HepG2 (cell line): ENCODE data around the gene PIK3C2B. TPM values are rescaled to one million over a fixed set of nuclear protein-coding genes. Genes with fewer than 3 reads are reported as not detected.

Experiments used
- FOXC1 ChIP-seq: sonication (generic); formaldehyde crosslinking; IDR thresholded peaks from 2 replicates; pipeline ENCODE4 v1.8.0; 2022; ENCODE audit warnings: mild to moderate bottlenecking, missing genetic modification reagents, borderline replicate concordance
- KLF9 ChIP-seq: IDR thresholded peaks from 2 replicates; pipeline ENCODE4 v1.6.1; 2016; ENCODE audit warnings: low read depth
- MEIS2 ChIP-seq: sonication (generic); formaldehyde crosslinking; IDR thresholded peaks from 2 replicates; pipeline ENCODE4 v1.9.0; 2021; ENCODE audit warnings: mild to moderate bottlenecking, missing genetic modification reagents
- NR2F6 ChIP-seq, 2 experiments: IDR thresholded peaks; 2 replicates each; pipeline ENCODE4 v1.6.1; 2016; ENCODE audit warnings: antibody characterized with exemption in 1 of 2, mild to moderate bottlenecking in 1 of 2
- NR3C1 ChIP-seq: sonication (generic); formaldehyde crosslinking; IDR thresholded peaks from 2 replicates; pipeline ENCODE4 v1.4.0; 2020; ENCODE audit warnings: missing genetic modification reagents
- PHF5A ChIP-seq: IDR thresholded peaks from one replicate; pipeline ENCODE4 v1.6.1; 2018; ENCODE audit warnings: low read depth, missing genetic modification reagents; ENCODE audit not compliant: unreplicated experiment
- PHF8 ChIP-seq: sonication (generic); formaldehyde crosslinking; IDR thresholded peaks from 2 replicates; pipeline ENCODE4 v1.5.0; 2020; ENCODE audit warnings: missing genetic modification reagents
- PITX1 ChIP-seq: sonication (generic); formaldehyde crosslinking; IDR thresholded peaks from 2 replicates; pipeline ENCODE4 v1.5.1; 2020; ENCODE audit warnings: mild to moderate bottlenecking, missing genetic modification reagents
- STAT5B ChIP-seq: sonication (generic); formaldehyde crosslinking; IDR thresholded peaks from 2 replicates; pipeline ENCODE4 v1.4.0; 2020; ENCODE audit warnings: missing genetic modification reagents
- ZFP82 ChIP-seq: sonication (generic); formaldehyde crosslinking; IDR thresholded peaks from 2 replicates; pipeline ENCODE4 v1.5.1; 2020; ENCODE audit warnings: mild to moderate bottlenecking, missing genetic modification reagents, borderline replicate concordance
- ZNF160 ChIP-seq: sonication (generic); formaldehyde crosslinking; IDR thresholded peaks from 2 replicates; pipeline ENCODE4 v1.8.0; 2022; ENCODE audit warnings: mild to moderate bottlenecking, inconsistent platforms, missing genetic modification reagents
- ZNF207 ChIP-seq: fragments of 450-650 bp; IDR thresholded peaks from 2 replicates; pipeline ENCODE4 v1.6.1; 2016; ENCODE audit warnings: antibody characterized with exemption, borderline replicate concordance
- ZNF230 ChIP-seq: sonication (generic); formaldehyde crosslinking; IDR thresholded peaks from 2 replicates; pipeline ENCODE4 v1.4.0; 2020; ENCODE audit warnings: mild to moderate bottlenecking, missing genetic modification reagents
- ZNF232 ChIP-seq: sonication (generic); formaldehyde crosslinking; IDR thresholded peaks from 2 replicates; pipeline ENCODE4 v1.4.0; 2020; ENCODE audit warnings: missing genetic modification reagents, borderline replicate concordance
- ZNF235 ChIP-seq: sonication (generic); formaldehyde crosslinking; IDR thresholded peaks from 2 replicates; pipeline ENCODE4 v1.8.1; 2023; ENCODE audit warnings: mild to moderate bottlenecking, missing genetic modification reagents, borderline replicate concordance
- ZNF282 ChIP-seq: fragments of 450-650 bp; IDR thresholded peaks from 2 replicates; pipeline ENCODE4 v1.6.1; 2018; ENCODE audit not compliant: partially characterized antibody
- ZNF296 ChIP-seq: sonication (generic); formaldehyde crosslinking; conservative IDR thresholded peaks from 2 replicates; pipeline ENCODE4 v1.5.0; 2020; ENCODE audit warnings: mild to moderate bottlenecking, missing genetic modification reagents
- ZNF7 ChIP-seq: IDR thresholded peaks from 2 replicates; pipeline ENCODE4 v1.6.1; 2016; ENCODE audit warnings: missing biosample characterization, missing genetic modification reagents
- ZNF709 ChIP-seq: sonication (generic); formaldehyde crosslinking; IDR thresholded peaks from 2 replicates; pipeline ENCODE4 v1.5.0; 2020; ENCODE audit warnings: mild to moderate bottlenecking, missing genetic modification reagents
- polyA plus RNA-seq, 8 experiments: library from polyadenylated mRNA; depleted of rRNA in 3 of 8; stranded (reverse) in 7 of 8; unstranded in 1 of 8; fragments of >200 nt; fragmentation: Illumina TruSeq in 4 of 8; extraction: Trizol in 4 of 8; gene quantifications; 2 replicates each; pipeline versions ENCODE4 v1.2.1 to v1.2.3, GENCODE V29; 2011 to 2016; ENCODE audit warnings: low read depth in 4 of 8, missing spikeins in 1 of 8, mixed read lengths in 1 of 8; ENCODE audit not compliant: insufficient read depth in 1 of 8
- total RNA-seq, 5 experiments: library from RNA; depleted of rRNA; stranded (reverse); fragments of >200 nt; fragmentation: Illumina TruSeq; extraction: Trizol; gene quantifications; 2 replicates each; pipeline ENCODE4 v1.2.3, GENCODE V29; 2016; ENCODE audit warnings: low read depth in 1 of 5
- TF ChIP-seq, protein P1 (sequence below): sonication (generic); formaldehyde crosslinking; IDR thresholded peaks from 2 replicates; pipeline ENCODE4 v1.8.0; 2022; ENCODE audit warnings: low read depth, missing genetic modification reagents
- TF ChIP-seq, protein P2 (sequence below): sonication (generic); formaldehyde crosslinking; IDR thresholded peaks from 2 replicates; pipeline ENCODE4 v1.8.1; 2022; ENCODE audit warnings: mild to moderate bottlenecking, missing genetic modification reagents
- TF ChIP-seq, protein P3 (sequence below): sonication (generic); formaldehyde crosslinking; conservative IDR thresholded peaks from 2 replicates; pipeline ENCODE4 v1.4.0; 2020; ENCODE audit warnings: missing genetic modification reagents
- TF ChIP-seq, protein P4 (sequence below): sonication (generic); formaldehyde crosslinking; IDR thresholded peaks from 2 replicates; pipeline ENCODE4 v1.8.0; 2022; ENCODE audit warnings: missing genetic modification reagents, mild to moderate bottlenecking, inconsistent platforms, borderline replicate concordance

The PIK3C2B gene
- total and polyA plus RNA-seq, 2 of the 13 experiments (the other 11 are each of a cell fraction or from before 2014, with no cell fraction given), result 3.4 to 4.5 TPM

DNA sequence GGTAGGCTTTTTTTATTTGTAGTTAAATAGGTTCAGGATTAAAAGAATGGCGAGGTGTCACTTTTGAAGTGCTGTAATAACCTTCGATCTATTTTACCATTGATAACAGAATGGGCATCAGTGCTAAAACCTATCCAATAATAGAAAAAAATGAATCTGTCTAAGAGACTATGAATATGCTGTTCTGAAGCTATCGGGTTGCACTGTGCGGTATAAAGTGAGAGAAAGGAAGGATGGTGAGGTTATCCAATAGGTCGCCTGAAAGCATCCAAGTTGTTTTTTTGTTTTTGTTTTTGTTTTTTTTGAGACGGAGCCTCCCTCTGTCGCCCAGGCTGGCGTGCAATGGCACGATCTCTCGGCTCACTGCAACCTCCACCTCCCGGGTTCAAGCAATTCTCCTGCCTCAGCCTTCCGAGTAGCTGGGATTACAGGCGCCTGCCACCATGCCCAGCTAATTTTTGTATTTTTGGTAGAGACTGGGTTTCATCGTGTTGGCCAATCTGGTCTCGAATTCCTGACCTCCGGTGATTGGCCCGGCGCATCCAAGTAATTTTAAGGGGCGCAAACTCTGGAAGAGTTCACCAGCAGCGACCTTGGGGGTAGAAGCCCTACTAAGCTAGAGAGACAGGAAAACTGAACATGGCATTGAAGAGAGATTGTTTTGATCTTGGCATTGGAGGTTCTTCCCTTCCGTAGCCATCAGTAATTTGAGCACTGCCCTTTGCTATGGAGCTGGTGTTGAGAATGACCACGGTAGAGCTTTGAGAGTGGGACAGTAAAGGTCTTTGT lies 12.9 kb upstream of the PIK3C2B start (continued):
- TF ChIP-seq, protein P1, sequence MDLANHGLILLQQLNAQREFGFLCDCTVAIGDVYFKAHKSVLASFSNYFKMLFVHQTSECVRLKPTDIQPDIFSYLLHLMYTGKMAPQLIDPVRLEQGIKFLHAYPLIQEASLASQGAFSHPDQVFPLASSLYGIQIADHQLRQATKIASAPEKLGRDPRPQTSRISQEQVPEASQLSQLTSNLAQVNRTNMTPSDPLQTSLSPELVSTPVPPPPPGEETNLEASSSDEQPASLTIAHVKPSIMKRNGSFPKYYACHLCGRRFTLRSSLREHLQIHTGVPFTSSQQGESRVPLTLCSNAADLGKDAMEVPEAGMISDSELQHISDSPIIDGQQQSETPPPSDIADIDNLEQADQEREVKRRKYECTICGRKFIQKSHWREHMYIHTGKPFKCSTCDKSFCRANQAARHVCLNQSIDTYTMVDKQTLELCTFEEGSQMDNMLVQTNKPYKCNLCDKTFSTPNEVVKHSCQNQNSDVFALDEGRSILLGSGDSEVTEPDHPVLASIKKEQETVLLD (CRISPR knock-in tag), result no peak
- TF ChIP-seq NR2F6 (IDR thresholded peaks at IDR 0.05), result no peak
- TF ChIP-seq NR2F6 (CRISPR knock-in tag; IDR thresholded peaks at IDR 0.05), result 0 out of 2 replicates have a peak, but pooled peaks have one; percentile 1
- TF ChIP-seq ZNF235, result no peak
- TF ChIP-seq ZNF296 (CRISPR knock-in tag), result no peak
- TF ChIP-seq, protein P2, sequence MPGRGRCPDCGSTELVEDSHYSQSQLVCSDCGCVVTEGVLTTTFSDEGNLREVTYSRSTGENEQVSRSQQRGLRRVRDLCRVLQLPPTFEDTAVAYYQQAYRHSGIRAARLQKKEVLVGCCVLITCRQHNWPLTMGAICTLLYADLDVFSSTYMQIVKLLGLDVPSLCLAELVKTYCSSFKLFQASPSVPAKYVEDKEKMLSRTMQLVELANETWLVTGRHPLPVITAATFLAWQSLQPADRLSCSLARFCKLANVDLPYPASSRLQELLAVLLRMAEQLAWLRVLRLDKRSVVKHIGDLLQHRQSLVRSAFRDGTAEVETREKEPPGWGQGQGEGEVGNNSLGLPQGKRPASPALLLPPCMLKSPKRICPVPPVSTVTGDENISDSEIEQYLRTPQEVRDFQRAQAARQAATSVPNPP (CRISPR knock-in tag), result no peak
- TF ChIP-seq FOXC1 (CRISPR knock-in tag), result no peak; the same call in 1 of the 2 replicates
- TF ChIP-seq ZNF232 (CRISPR knock-in tag), result no peak
- TF ChIP-seq, protein P3, sequence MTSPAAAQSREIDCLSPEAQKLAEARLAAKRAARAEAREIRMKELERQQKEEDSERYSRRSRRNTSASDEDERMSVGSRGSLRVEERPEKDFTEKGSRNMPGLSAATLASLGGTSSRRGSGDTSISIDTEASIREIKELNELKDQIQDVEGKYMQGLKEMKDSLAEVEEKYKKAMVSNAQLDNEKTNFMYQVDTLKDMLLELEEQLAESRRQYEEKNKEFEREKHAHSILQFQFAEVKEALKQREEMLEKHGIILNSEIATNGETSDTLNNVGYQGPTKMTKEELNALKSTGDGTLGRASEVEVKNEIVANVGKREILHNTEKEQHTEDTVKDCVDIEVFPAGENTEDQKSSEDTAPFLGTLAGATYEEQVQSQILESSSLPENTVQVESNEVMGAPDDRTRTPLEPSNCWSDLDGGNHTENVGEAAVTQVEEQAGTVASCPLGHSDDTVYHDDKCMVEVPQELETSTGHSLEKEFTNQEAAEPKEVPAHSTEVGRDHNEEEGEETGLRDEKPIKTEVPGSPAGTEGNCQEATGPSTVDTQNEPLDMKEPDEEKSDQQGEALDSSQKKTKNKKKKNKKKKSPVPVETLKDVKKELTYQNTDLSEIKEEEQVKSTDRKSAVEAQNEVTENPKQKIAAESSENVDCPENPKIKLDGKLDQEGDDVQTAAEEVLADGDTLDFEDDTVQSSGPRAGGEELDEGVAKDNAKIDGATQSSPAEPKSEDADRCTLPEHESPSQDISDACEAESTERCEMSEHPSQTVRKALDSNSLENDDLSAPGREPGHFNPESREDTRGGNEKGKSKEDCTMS (CRISPR knock-in tag), result no peak
- no peak for TF ChIP-seq ZNF709
- no peak for TF ChIP-seq ZNF230 (CRISPR knock-in tag)
- TF ChIP-seq PHF5A (CRISPR knock-in tag), result peak; percentile 4
- TF ChIP-seq ZNF207, result no peak
- TF ChIP-seq ZNF160 (CRISPR knock-in tag), result no peak
- no peak for TF ChIP-seq ZNF7
- no peak for TF ChIP-seq PITX1
- TF ChIP-seq PHF8 (CRISPR knock-in tag), result peak; percentile 15
- TF ChIP-seq NR3C1 (CRISPR knock-in tag), result no peak
- TF ChIP-seq, protein P4, sequence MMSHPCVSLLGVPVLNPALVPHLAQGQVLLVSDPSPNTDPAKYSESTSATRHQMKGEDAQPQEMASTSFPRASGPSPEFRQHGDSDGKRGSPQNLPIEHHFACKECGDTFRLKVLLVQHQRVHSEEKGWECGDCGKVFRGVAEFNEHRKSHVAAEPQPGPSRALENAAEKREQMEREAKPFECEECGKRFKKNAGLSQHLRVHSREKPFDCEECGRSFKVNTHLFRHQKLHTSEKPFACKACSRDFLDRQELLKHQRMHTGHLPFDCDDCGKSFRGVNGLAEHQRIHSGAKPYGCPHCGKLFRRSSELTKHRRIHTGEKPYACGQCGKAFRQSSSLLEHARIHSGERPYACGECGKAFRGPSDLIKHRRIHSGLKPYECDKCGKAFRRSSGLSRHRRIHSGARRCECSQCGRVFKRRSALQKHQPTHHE (CRISPR knock-in tag), result 0 out of 2 replicates have a peak, but pooled peaks have one; percentile 23
- TF ChIP-seq ZFP82 (CRISPR knock-in tag), result no peak
- no peak for TF ChIP-seq KLF9 (CRISPR knock-in tag)
- TF ChIP-seq MEIS2, result no peak
- TF ChIP-seq ZNF282, result no peak
- TF ChIP-seq STAT5B, result no peak
